Activated gamma-delta T cell treated with anti-CD3 and anti-CD28 coated beads, Interleukin-2, amount 50 U/mL, for 16 hours (primary cell): Measurements from ENCODE around the gene ILDR1.

ENCODE experiments used
- DNase-seq: peaks from one replicate; pipeline ENCODE4 v3.0.0-alpha.2; 2020; ENCODE audit warnings: low read depth

The ILDR1 gene

DNA sequence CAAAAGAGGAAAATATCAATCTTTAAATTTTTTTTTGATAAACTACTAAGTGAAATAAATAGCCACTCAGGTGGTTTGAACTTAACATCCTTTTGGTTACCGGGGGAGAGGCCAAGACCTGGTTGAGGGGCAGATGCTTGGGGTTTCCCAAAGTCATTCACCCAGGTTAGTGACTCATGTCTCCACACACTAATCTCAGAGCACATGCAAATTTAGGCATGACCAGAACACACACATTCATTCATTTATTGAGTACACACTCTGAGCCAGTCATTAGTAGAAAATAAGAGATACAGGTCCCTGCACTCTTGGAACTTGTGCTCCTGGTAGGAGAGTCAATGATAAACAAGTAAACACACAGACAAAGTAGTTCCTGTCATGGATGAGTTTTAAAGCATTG lies 7.3 kb downstream of the ILDR1 start:
- DNase-seq, result no peak

GRCh38 chr3:122013448-122013925 lies 8.6 kb downstream of the ILDR1 start:
- DNase-seq, result no peak

- no peak for DNase-seq
Measured at GRCh38 chr3:122012821-122013220, 9.2 kb downstream of the ILDR1 start.

DNA sequence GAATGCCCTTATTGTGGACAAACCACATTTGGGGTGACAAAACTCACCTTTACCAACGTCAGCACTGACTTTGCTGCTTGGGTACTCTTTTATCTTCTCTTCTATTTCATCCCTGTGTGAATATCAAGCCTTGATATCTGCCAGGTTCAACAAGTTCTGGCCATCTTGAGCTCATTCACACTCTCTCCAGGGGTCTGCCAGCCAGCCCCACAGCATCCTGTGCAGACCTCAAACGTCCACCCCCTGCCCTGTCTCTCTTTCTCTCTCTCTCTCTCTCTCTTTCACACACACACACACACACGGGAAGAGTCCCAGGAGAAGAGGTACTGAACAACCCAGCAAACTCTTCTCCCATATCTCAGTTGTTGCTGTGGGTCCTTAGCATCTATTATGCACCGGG lies 10.7 kb downstream of the ILDR1 start:
- DNase-seq, result no peak

GRCh38 chr3:122010506-122010905 lies 11.5 kb downstream of the ILDR1 start:
- DNase-seq, result no peak

DNA sequence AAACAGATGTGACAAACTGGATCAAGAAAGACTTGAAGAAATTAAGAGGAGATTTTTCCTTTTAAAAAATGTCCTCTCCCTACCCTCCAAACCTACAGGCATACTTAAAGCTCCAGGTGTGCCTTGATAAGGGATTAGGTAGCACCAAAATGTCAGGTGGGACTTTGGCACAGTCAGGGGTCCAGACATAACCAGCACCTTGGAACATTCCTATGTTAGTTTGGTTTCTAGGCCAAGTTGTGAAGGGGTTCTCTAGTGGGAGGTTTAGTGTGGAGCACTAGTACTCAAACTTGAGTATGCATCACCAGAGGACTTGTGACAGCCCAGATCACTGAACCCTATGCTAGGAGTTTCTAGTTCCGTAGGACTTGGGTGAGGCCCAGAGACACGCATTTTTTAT lies 13.9 kb downstream of the ILDR1 start:
- no peak for DNase-seq

- no peak for DNase-seq
Measured at GRCh38 chr3:122006267-122006666, 15.8 kb downstream of the ILDR1 start.

DNA sequence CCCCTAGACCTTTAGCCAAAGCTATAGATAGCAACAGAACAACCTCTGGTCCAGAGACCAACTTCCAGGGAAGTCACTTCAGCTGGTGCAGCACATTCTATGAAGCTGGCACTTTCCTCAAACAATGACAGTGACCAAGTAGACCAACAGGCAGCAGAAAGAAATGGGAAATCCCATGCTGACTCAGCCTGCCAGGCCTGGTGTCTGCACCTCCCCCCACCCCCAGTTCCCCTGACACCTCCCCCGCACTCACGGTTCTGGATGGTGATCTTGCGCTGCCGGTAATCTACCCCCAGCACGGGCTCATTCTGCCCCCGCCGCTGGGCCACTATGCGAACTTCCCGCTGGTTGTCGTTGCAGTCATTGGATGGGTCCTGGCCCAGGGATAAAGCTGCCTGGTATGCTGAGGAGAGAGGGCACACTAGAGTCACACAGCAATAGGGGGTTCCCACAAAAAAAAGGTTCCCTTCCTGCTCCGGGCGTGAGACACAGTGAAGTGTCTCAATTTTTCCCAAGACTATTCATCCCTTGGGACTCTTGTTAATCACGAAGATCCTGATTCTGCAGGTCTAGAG lies 17.0 kb downstream of the ILDR1 start:
- DNase-seq, result no peak

DNA sequence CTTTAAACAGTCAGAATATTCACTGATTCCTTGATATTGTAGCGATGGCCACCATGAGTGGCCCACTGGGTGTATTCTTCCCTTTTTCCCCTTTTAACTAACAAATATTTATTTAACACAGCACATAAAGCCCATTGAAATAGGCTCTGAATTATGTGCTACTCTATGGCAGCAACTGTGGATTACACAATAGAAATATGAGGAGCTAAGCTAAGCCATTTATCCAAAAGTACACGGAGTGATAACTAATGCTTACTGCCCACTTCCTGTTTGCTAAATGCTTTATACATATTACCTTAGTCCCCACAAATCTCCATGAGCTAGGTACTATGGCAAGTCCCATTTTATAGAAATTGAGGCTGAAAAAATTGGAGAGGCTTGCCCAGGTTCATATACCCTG lies 17.9 kb downstream of the ILDR1 start:
- no peak for DNase-seq

GRCh38 chr3:122003606-122004005 lies 18.4 kb downstream of the ILDR1 start:
- DNase-seq, result no peak

GRCh38 chr3:122003112-122003511 lies 18.9 kb downstream of the ILDR1 start:
- no peak for DNase-seq

GRCh38 chr3:122002611-122003010 lies 19.4 kb downstream of the ILDR1 start:
- no peak for DNase-seq

GRCh38 chr3:122001892-122002291 lies 20.2 kb downstream of the ILDR1 start:
- DNase-seq, result no peak

- no peak for DNase-seq
Measured at GRCh38 chr3:122000936-122001605, 21.0 kb downstream of the ILDR1 start.

DNA sequence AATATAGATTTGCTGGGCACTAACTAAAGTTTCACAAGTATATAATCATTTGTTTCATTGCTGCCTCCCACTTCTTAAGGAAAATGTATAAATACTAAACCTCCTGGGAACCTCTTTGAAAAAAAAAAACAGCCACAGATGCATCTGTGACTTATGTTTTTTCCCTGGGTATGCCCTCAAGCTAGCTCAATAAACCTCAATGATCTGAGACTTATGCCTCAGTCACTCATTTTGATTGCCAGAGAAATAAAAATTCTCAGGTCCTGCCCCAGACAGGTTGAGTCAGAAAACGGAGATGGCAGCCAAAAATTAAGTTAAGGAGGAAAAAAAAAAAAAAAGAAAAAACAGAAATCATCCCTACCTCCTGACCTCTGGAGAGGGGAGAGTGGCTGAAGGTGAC lies 22.1 kb downstream of the ILDR1 start:
- no peak for DNase-seq

GRCh38 chr3:121998611-121999473 lies 23.2 kb downstream of the ILDR1 start:
- DNase-seq, result no peak

DNA sequence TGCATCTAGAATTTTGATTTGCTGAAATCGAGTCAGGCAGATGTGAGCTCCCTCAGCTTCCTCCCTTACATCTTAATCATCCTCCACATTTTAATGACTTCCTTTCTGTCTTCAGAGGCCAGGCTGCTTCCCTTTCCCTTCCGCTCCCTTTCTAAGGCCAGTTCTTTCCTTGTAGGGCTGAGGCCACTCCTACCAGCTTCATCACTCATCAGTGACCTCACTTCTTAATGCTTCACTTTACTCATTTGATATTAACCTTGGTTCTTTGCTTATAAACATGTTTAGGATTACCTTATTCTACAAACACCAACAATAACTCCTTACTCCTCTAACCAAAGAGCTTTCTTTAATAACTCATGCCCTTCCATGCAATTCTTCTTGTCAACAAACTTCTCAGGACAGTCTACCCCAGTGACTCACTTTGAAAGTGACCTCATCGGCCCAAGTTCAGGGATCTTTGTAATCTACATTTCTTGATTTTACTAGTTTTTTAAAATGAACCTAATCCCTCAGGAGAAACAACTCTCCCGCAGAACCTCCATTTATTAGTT lies 23.9 kb downstream of the ILDR1 start:
- DNase-seq, result no peak

GRCh38 chr3:121997372-121997771 lies 24.7 kb downstream of the ILDR1 start:
- no peak for DNase-seq

- DNase-seq, result no peak
Measured at GRCh38 chr3:121996441-121996840, 25.6 kb downstream of the ILDR1 start.

DNA sequence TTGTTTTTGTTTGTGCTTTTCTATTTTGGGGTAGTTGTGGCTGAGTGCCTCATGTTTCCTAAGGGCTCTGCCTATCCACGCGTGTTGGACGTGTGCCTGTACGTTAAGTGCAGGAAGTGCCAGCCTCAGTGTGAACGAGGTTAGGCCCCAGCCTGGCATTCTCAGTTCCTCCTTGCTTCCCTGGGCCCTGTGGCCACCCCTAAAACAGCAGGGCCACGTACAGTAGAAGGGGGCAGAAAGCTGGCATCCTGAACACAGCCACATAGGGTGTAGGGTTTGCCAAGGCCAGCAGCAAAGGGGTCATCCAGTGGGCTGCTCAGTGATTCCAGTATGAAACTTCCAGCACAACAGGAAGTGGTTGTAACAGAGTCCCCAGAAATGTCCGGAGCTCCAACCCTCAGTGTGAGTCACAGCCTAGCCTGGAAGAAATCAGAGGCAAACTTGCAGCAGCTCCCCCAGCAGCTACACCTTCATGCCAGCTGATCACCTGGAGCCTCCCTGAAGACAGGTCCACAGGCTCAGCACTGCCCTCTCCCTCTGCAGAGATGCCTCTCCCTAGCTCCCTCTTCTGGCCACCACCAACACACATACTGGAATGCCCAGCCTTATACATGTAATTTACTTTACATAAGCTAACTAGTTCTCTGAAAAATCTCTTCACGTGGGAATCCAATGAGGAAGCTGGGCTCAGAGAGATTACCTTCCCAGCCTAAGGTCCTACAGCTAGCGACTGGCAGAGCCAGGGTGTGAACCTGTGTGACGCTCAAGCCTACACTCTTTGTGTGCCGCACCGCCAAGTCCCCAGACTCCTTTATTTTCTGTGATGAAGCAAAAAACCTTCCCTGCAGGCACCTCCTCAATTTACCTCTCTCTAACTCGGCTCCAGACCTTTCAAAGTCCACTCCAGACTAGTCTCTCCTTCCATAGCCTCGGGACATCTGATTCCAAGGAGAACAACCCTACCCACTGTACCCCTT lies 26.6 kb downstream of the ILDR1 start:
- no peak for DNase-seq

GRCh38 chr3:121994551-121994950 lies 27.5 kb downstream of the ILDR1 start:
- no peak for DNase-seq
